IPS-NIHi11 (cell line): ENCODE results near the gene SAP30L.

ENCODE experiments used
- DNase-seq: peaks from one replicate; pipeline ENCODE4 v3.0.0; 2012; ENCODE audit warnings: mixed read lengths, low spot score

Gene SAP30L

GRCh38 chr5:154421868-154422267, 23.9 kb upstream of the SAP30L start:
- DNase-seq = peak; percentile 60

GRCh38 chr5:154422298-154422697, 23.5 kb upstream of the SAP30L start:
- no peak for DNase-seq

GRCh38 chr5:154428208-154428607, 17.6 kb upstream of the SAP30L start:
- no peak for DNase-seq

DNA sequence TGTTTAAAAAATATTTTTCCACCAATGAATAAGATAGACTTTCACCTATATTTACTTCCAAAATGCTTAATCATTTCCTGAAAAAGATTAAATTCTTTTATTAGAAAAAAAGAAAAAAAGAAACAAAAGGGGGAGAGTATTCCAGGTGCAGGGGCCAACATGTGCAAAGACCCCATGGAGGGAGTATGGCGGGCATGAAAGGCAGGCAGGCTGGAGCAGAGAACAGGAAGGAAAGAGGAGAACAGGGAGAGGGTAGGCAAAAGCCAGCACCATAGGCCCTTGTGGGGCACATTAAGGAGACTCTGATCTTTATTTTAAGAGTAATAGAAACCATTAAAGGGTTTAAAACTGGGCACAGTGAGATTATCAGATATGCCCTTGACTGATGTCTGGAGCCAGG, 16.5 kb upstream of the SAP30L start:
- no peak for DNase-seq

DNA sequence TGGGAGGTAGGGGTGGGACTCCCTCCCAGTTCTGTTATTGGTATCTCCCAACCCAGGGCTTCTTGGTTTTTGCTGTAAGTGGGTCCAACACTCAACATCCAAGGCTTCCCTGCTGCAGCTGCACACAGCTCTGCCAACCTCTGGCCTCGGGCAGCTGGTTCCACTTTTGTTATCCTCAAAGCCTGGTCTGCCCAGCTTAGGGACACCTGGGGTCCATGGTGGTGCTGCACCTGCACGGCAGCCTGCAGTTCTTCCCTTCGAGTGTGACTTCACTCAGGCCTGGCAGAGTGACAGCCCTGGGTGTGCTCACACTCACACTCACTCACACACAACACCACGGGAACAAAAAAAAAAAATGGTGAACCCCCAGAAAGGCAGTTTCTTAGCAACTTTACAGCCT, 15.3 kb upstream of the SAP30L start:
- no peak for DNase-seq

- DNase-seq = no peak
Observed at GRCh38 chr5:154430961-154431630, 14.7 kb upstream of the SAP30L start.

- DNase-seq = no peak
Observed at GRCh38 chr5:154435226-154435625, 10.6 kb upstream of the SAP30L start.

- no peak for DNase-seq
Observed at GRCh38 chr5:154437281-154437965, 8.4 kb upstream of the SAP30L start.

- DNase-seq = no peak
Observed at GRCh38 chr5:154440540-154440939, 5.3 kb upstream of the SAP30L start.

GRCh38 chr5:154442801-154443200, 3.0 kb upstream of the SAP30L start:
- no peak for DNase-seq

DNA sequence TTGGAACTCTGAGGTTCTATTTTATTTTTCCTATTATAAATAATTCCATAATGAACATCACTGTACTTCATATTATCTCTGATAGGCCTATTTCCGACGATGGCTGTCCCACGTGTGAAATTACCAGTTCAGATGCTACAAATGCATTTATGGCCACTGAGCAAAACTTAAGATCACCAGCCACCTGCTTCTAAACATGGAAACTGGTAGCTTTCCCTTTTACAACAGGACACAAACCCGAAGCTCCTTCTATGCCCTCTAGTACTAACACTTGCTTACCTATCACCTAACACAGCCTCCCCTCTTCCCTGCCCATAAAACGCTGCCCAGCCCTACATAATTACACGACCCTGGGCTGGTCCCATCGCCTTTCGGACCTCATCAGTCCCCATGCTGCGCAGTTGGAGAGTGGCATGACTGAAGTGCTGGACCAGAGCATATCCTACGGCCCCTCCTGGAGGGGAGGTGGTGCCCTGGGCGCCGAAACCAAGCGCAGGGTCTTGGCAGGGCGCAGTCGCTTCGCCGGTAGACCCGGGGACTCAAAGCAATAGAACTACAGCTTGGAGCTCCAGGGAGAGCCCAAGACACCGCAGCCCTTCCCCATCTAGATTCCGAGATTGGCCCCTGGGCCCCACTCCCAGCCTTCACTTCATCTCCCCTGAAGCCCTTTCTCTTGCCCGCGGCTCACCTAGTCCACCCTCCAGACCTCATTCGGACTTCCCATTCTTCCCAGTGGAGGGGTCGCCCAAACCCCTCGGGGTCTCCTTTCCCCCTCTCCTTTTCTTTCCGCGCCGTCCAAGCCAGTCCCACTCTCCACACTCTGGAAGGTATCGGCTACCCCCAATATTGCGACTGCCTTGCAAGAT, 1.0 kb upstream of the SAP30L start:
- peak; percentile 65 for DNase-seq

- DNase-seq = peak; percentile 71
Observed at GRCh38 chr5:154446195-154447088, 645 bp downstream of the SAP30L start.

DNA sequence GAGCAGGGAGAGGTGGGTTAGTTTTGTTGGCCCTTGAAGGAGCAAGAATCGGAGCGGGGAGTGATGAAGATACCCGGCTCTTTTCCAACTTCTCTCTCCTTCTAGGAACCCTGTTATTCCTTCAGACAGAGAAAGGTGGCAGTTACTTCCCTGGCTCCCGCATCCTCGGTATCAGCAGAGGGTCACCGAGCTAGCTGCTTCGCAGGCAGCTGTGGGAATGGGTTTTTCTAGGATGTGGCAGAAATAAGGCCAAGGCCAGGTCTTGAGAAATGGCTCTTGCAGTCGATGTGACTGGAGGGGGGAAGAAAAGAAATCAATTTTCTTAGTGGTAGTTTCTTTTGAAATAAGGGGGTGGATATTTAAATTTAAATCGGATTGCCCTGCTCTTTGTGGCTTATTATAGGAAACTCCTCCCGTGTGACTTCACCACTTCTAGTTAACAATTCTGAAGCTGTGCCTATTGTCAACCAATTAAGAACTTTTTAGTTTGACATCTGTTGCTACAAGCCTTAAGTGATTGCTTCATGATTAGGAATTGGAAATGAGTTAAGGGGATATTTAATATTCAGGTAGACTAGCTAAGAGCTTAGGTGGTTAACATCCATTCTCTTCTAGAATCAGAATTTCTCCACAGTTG, 1.4 kb downstream of the SAP30L start:
- peak; percentile 36 for DNase-seq

DNA sequence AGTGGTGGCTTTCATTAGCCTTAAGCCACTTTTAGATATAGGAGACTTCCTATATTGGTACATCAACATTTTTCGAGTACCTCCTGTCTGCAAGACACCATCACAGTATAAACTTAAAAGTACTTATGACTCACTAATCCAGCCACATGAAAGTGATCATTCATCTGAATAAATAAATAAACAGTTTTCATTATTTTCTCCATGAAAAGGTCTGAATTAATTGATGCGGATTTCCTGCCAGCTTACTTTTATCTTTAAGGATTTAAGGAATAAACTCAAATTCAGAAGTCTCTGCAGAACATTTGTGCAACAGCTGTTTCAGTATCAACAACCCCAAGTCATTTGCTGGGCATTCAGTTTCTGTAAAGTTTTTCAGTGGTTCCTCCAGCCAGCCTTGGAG, 4.0 kb downstream of the SAP30L start:
- no peak for DNase-seq

DNA sequence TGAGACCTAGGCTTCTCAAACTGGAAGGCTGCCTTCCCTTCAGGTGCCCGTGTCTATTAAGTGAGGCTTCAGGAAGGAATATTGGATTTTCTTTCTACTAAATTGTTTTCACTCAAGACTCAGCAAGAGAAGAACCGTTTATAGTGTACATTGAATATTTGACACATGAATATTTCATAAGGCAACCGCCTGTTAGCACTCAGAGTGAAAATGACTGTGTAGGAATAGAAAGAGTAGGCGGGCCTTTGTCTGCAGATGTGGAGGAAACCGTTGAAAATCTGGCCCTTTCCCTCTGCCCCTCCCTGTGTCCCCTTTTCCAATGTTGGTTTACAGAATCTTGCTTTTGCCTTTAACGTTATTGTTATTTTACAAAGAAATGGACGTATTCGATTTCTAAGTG, 6.2 kb downstream of the SAP30L start:
- no peak for DNase-seq

DNA sequence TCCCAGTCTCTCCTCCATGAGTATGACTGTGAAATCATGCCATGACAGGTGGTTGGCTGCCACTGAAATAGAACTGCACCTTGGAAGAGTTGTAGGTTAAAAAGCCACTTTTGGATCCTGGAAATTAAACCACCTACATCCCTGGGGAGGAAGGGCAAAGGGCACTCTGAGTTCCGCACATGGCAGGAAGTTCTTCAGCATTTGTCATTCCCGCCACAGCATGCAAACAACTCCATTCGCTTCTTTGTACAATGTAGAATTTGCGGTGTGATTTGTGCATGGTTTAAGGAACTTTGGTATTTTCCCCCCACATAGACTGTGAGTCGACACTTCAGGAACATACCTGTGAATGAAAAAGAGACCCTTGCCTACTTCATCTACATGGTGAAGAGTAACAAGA, 9.8 kb downstream of the SAP30L start:
- DNase-seq = no peak

- DNase-seq = no peak
Observed at GRCh38 chr5:154456540-154456939, 10.7 kb downstream of the SAP30L start.

- DNase-seq = no peak
Observed at GRCh38 chr5:154459015-154459414, 13.2 kb downstream of the SAP30L start.

GRCh38 chr5:154460172-154460571, 14.4 kb downstream of the SAP30L start:
- no peak for DNase-seq

DNA sequence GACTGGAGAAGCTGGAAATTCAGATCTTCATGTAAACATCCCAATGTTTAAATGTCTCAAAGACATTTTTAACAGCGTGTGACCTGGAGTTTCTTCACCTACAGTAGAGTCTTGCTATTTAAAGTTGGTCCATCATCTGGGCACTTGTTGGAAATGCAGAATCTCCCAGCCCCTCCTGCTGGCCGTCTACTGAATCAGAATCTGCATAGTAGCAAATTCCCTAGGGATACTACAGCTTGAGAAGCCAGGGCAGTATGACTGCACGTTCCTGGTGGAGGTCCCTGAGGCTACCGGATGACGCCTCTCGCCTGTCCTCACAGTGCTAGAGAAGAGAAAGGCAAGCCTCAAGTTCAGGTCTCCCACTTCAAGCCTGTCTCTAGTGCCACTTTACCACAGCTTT, 15.7 kb downstream of the SAP30L start:
- peak; percentile 27 for DNase-seq

GRCh38 chr5:154464438-154464837, 18.6 kb downstream of the SAP30L start:
- DNase-seq = no peak
